ENCODE measurements around the gene HNF4A. TPM values are rescaled to one million over a fixed set of nuclear protein-coding genes. Genes with fewer than 3 reads are reported as not detected.

HNF4A gene
- total RNA-seq, 2 experiments from 2014 or later = not detected

GRCh38 chr20:44370639-44371218 lies 15.2 kb downstream of the HNF4A start:
- Mint-ChIP-seq H3K4me1 (ENCODE audit: low read depth) (no peaks in the 10 kb centered on the region), H3K4me3 (no peak overlapping the region), H3K27me3 (ENCODE audit: low read depth) (peaks cover 4% of the 10 kb centered on the region), H3K36me3 (ENCODE audit: low read depth) (no peaks in the 10 kb centered on the region), H3K27ac (no peak overlapping the region), H3K9me3 (ENCODE audit: insufficient read depth) (no peaks in the 10 kb centered on the region)
- POLR2A ChIA-PET = no interaction called here
- DNase-seq (no peak), ATAC-seq (no peak)
- CTCF ChIA-PET = no interaction called here

GRCh38 chr20:44382641-44383040 lies 27.1 kb downstream of the HNF4A start:
- Mint-ChIP-seq H3K27ac (no peak overlapping the region), H3K4me1 (ENCODE audit: low read depth) (no peaks in the 10 kb centered on the region), H3K4me3 (no peak overlapping the region), H3K9me3 (ENCODE audit: insufficient read depth) (no peaks in the 10 kb centered on the region), H3K27me3 (ENCODE audit: low read depth) (peaks cover 10% of the 10 kb centered on the region), H3K36me3 (ENCODE audit: low read depth) (no peaks in the 10 kb centered on the region)
- ChIA-PET POLR2A (no interaction called here), CTCF (interaction anchor here (0.6 to 7.6 kb wide), 4 partner anchors 93 to 266 kb away, joined by 3 to 114 read pairs (median 4); partner anchors contain the start of gene TTPAL)
- ATAC-seq (no peak), DNase-seq (no peak)

GRCh38 chr20:44384423-44385027 lies 29.0 kb downstream of the HNF4A start:
- Mint-ChIP-seq H3K27me3 (ENCODE audit: low read depth) (peaks cover 6% of the 10 kb centered on the region), H3K4me3 (no peak overlapping the region), H3K9me3 (ENCODE audit: insufficient read depth) (no peaks in the 10 kb centered on the region), H3K4me1 (ENCODE audit: low read depth) (peaks cover 6% of the 10 kb centered on the region), H3K36me3 (ENCODE audit: low read depth) (no peaks in the 10 kb centered on the region), H3K27ac (no peak overlapping the region)
- DNase-seq = peak; percentile 88
- ChIA-PET POLR2A (no interaction called here), CTCF (interaction anchor here (0.6 to 7.6 kb wide), 26 partner anchors 10 to 346 kb away, joined by 3 to 114 read pairs (median 4); partner anchors contain the start of genes FITM2 and SERINC3)
- peak; percentile 82 for ATAC-seq

- POLR2A ChIA-PET = no interaction called here
- H3K9me3 Mint-ChIP-seq (ENCODE audit: insufficient read depth) = no peaks in the 10 kb centered on the region
- CTCF ChIA-PET = interaction anchor here (0.9 to 2.5 kb wide), 10 partner anchors 10 to 297 kb away, joined by 3 to 27 read pairs (median 4); no protein-coding TSS in a partner anchor
- no peaks in the 10 kb centered on the region for H3K36me3 Mint-ChIP-seq (ENCODE audit: low read depth)
- peaks cover 2% of the 10 kb centered on the region for H3K27me3 Mint-ChIP-seq (ENCODE audit: low read depth)
- no peak overlapping the region for H3K27ac Mint-ChIP-seq
- peaks cover 6% of the 10 kb centered on the region for H3K4me1 Mint-ChIP-seq (ENCODE audit: low read depth)
- ATAC-seq (peak; percentile 86), DNase-seq (peak; percentile 78)
- no peak overlapping the region for H3K4me3 Mint-ChIP-seq
These were observed 33.0 kb downstream of the HNF4A start for GRCh38 chr20:44388466-44389023.

GRCh38 chr20:44389871-44390270 lies 34.4 kb downstream of the HNF4A start:
- H3K27me3 Mint-ChIP-seq (ENCODE audit: low read depth) = peaks cover 2% of the 10 kb centered on the region
- no peaks in the 10 kb centered on the region for H3K9me3 Mint-ChIP-seq (ENCODE audit: insufficient read depth)
- no peak overlapping the region for H3K4me3 Mint-ChIP-seq
- H3K27ac Mint-ChIP-seq = no peak overlapping the region
- DNase-seq (no peak), ATAC-seq (no peak)
- CTCF ChIA-PET = interaction anchor here (1.2 to 2.5 kb wide), 6 partner anchors 72 to 347 kb away, joined by 3 to 27 read pairs (median 4); no protein-coding TSS in a partner anchor
- peaks cover 6% of the 10 kb centered on the region for H3K4me1 Mint-ChIP-seq (ENCODE audit: low read depth)
- POLR2A ChIA-PET = no interaction called here
- H3K36me3 Mint-ChIP-seq (ENCODE audit: low read depth) = no peaks in the 10 kb centered on the region

- no peak for DNase-seq
- ATAC-seq = no peak
- ChIA-PET CTCF (interaction anchor here (1.3 to 2.5 kb wide), 3 partner anchors 71 to 219 kb away, joined by 3 to 27 read pairs (median 10); no protein-coding TSS in a partner anchor), POLR2A (no interaction called here)
- Mint-ChIP-seq H3K4me3 (no peak overlapping the region), H3K27me3 (ENCODE audit: low read depth) (peaks cover 2% of the 10 kb centered on the region), H3K9me3 (ENCODE audit: insufficient read depth) (no peaks in the 10 kb centered on the region), H3K27ac (no peak overlapping the region), H3K4me1 (ENCODE audit: low read depth) (peaks cover 6% of the 10 kb centered on the region), H3K36me3 (ENCODE audit: low read depth) (no peaks in the 10 kb centered on the region)
These were observed 34.8 kb downstream of the HNF4A start for GRCh38 chr20:44390280-44390679.

GRCh38 chr20:44392088-44392775 lies 36.7 kb downstream of the HNF4A start:
- ATAC-seq (no peak), DNase-seq (no peak)
- ChIA-PET CTCF (interaction anchor here (1.2 to 5.2 kb wide), 3 partner anchors 8 to 218 kb away, joined by 3 to 26 read pairs (median 4); no protein-coding TSS in a partner anchor), POLR2A (no interaction called here)
- H3K4me3 Mint-ChIP-seq = no peak overlapping the region
- H3K9me3 Mint-ChIP-seq (ENCODE audit: insufficient read depth) = no peaks in the 10 kb centered on the region
- H3K27ac Mint-ChIP-seq = no peak overlapping the region
- peaks cover 2% of the 10 kb centered on the region for H3K27me3 Mint-ChIP-seq (ENCODE audit: low read depth)
- no peaks in the 10 kb centered on the region for H3K36me3 Mint-ChIP-seq (ENCODE audit: low read depth)
- H3K4me1 Mint-ChIP-seq (ENCODE audit: low read depth) = peaks cover 6% of the 10 kb centered on the region

GRCh38 chr20:44392776-44393607 lies 37.5 kb downstream of the HNF4A start:
- DNase-seq (no peak), ATAC-seq (no peak)
- Mint-ChIP-seq H3K27me3 (ENCODE audit: low read depth) (peaks cover 2% of the 10 kb centered on the region), H3K9me3 (ENCODE audit: insufficient read depth) (no peaks in the 10 kb centered on the region), H3K36me3 (ENCODE audit: low read depth) (no peaks in the 10 kb centered on the region), H3K4me1 (ENCODE audit: low read depth) (peaks cover 6% of the 10 kb centered on the region), H3K4me3 (no peak overlapping the region), H3K27ac (no peak overlapping the region)
- ChIA-PET CTCF (interaction anchor here (5.2 kb wide), 1 partner anchor 8 kb away, joined by 26 read pairs; no protein-coding TSS in a partner anchor), POLR2A (no interaction called here)

- no peak for DNase-seq
- no peak overlapping the region for H3K27ac Mint-ChIP-seq
- CTCF ChIA-PET = interaction anchor here (0.6 to 5.2 kb wide), 3 partner anchors 9 to 217 kb away, joined by 3 to 26 read pairs (median 4); no protein-coding TSS in a partner anchor
- ATAC-seq = no peak
- no peaks in the 10 kb centered on the region for H3K36me3 Mint-ChIP-seq (ENCODE audit: low read depth)
- H3K4me3 Mint-ChIP-seq = no peak overlapping the region
- POLR2A ChIA-PET = no interaction called here
- H3K27me3 Mint-ChIP-seq (ENCODE audit: low read depth) = peaks cover 4% of the 10 kb centered on the region
- H3K9me3 Mint-ChIP-seq (ENCODE audit: insufficient read depth) = no peaks in the 10 kb centered on the region
- H3K4me1 Mint-ChIP-seq (ENCODE audit: low read depth) = peaks cover 3% of the 10 kb centered on the region
These were observed 38.3 kb downstream of the HNF4A start for GRCh38 chr20:44393608-44394451.

- no peaks in the 10 kb centered on the region for H3K4me1 Mint-ChIP-seq (ENCODE audit: low read depth)
- no peak overlapping the region for H3K27ac Mint-ChIP-seq
- ChIA-PET POLR2A (no interaction called here), CTCF (interaction anchor here (1.0 to 5.2 kb wide), 3 partner anchors 10 to 216 kb away, joined by 3 to 26 read pairs (median 4); no protein-coding TSS in a partner anchor)
- H3K27me3 Mint-ChIP-seq (ENCODE audit: low read depth) = peaks cover 6% of the 10 kb centered on the region
- H3K4me3 Mint-ChIP-seq = no peak overlapping the region
- no peaks in the 10 kb centered on the region for H3K9me3 Mint-ChIP-seq (ENCODE audit: insufficient read depth)
- no peak for DNase-seq
- no peaks in the 10 kb centered on the region for H3K36me3 Mint-ChIP-seq (ENCODE audit: low read depth)
- no peak for ATAC-seq
These were observed 38.9 kb downstream of the HNF4A start for GRCh38 chr20:44394452-44394701.
